Endothelial cell of umbilical vein (primary cell): Measurements from ENCODE around the gene CLSTN2.

Source experiments
- EZH2 ChIP-seq: IDR thresholded peaks from 2 replicates; pipeline ENCODE4 v1.6.1; 2012; ENCODE audit warnings: borderline replicate concordance, low read depth, mild to moderate bottlenecking, moderate library complexity, low read length, inconsistent platforms; ENCODE audit not compliant: severe bottlenecking
- FOS ChIP-seq: IDR thresholded peaks from 2 replicates; pipeline ENCODE4 v1.6.1; 2011; ENCODE audit warnings: mild to moderate bottlenecking, low read length, moderate library complexity, borderline replicate concordance; ENCODE audit not compliant: insufficient read depth
- JUN ChIP-seq: IDR thresholded peaks from 2 replicates; pipeline ENCODE4 v1.6.1; 2011; ENCODE audit warnings: borderline replicate concordance, low read depth; ENCODE audit not compliant: insufficient read length, insufficient read depth
- MYC ChIP-seq: IDR thresholded peaks from one replicate; pipeline ENCODE4 v1.6.1; 2011; ENCODE audit warnings: mild to moderate bottlenecking, low read depth, low read length
- POLR2A ChIP-seq: IDR thresholded peaks from 2 replicates; pipeline ENCODE4 v1.6.1; 2012; ENCODE audit warnings: low read depth, mild to moderate bottlenecking, control low read depth, low read length
- POLR2AphosphoS5 ChIP-seq: IDR thresholded peaks from 2 replicates; pipeline ENCODE4 v1.6.1; 2012; ENCODE audit warnings: low read depth, mild to moderate bottlenecking, control low read depth, low read length, moderate library complexity; ENCODE audit not compliant: insufficient read depth
- TF ChIP-seq, protein P1 (sequence below), 2 donors: IDR thresholded peaks; 1 replicate in 1 of 2; 2 replicates in 1 of 2; pipeline ENCODE4 v1.5.1; 2011; ENCODE audit warnings: low read length in 2 of 2, mild to moderate bottlenecking in 2 of 2, moderate library complexity in 2 of 2, control low read depth in 1 of 2, inconsistent platforms in 1 of 2, low read depth in 1 of 2; ENCODE audit not compliant: insufficient read depth in 1 of 2; ENCODE audit errors: extremely low read depth in 1 of 2
- TF ChIP-seq, protein P2 (sequence below): IDR thresholded peaks from 2 replicates; pipeline ENCODE4 v1.6.1; 2011; ENCODE audit not compliant: insufficient read depth, insufficient read length

DNA sequence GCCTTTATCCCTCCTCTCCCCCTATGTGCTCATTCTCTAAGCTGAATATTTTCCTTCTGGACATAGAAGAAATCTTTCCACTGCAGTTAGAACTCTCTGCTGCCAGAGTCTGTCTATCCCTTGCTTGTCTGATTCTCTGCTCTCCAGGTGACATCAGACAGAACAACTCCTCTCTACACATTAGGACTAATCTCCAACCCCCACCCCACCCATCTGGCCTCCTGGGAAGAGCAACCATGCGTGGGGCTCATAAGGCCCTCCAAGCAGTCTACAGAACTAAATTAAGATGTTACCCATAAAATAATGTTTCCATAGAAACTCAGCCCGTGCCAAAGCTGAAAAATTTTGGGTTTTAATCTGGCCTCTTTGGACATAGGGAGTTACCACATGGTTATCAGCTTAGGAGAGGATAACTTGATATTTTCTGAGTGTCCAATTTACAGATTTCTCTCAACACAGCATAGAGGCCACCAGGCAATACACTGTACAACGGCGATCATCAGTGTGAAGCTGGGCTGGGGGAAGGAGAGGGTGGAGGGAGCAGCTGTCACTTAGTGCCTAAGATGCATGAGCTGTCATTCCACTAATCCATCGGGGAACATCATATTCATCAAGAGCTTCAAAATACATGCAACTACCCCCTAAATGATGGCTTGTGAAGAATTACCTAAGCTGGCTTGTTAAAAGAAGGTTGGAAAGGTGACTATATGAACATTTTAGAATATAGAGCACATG, 199.4 kb downstream of the CLSTN2 start:
- TF ChIP-seq, protein P1, sequence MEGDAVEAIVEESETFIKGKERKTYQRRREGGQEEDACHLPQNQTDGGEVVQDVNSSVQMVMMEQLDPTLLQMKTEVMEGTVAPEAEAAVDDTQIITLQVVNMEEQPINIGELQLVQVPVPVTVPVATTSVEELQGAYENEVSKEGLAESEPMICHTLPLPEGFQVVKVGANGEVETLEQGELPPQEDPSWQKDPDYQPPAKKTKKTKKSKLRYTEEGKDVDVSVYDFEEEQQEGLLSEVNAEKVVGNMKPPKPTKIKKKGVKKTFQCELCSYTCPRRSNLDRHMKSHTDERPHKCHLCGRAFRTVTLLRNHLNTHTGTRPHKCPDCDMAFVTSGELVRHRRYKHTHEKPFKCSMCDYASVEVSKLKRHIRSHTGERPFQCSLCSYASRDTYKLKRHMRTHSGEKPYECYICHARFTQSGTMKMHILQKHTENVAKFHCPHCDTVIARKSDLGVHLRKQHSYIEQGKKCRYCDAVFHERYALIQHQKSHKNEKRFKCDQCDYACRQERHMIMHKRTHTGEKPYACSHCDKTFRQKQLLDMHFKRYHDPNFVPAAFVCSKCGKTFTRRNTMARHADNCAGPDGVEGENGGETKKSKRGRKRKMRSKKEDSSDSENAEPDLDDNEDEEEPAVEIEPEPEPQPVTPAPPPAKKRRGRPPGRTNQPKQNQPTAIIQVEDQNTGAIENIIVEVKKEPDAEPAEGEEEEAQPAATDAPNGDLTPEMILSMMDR (IDR thresholded peaks at IDR 0.05; ENCODE audit: extremely low read depth in 1 of 2, insufficient read depth in 1 of 2, low read depth in 1 of 2, low read length in 2 of 2) = no peak
- TF ChIP-seq FOS (no peak), POLR2A (no peak), EZH2 (no peak), MYC (no peak), POLR2AphosphoS5 (no peak), JUN (no peak)
- TF ChIP-seq, protein P2, sequence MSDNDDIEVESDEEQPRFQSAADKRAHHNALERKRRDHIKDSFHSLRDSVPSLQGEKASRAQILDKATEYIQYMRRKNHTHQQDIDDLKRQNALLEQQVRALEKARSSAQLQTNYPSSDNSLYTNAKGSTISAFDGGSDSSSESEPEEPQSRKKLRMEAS = no peak
